HEK293 (cell line): Measurements from ENCODE around the gene STIP1.
A peak's percentile ranks its signal among the peaks of the same experiment; 100 is the strongest.

Source experiments
- CTCF ChIA-PET: fragments of 350-600 bp; formaldehyde crosslinking; extraction: SDS; loops from one replicate; lab custom pipeline; 2021; ENCODE audit warnings: antibody characterized with exemption; lab: Yijun Ruan, JAX
- POLR2A ChIA-PET: fragments of 300-600 bp; formaldehyde crosslinking; extraction: SDS; loops from one replicate; lab custom pipeline; 2020; ENCODE audit warnings: antibody characterized with exemption, inconsistent platforms; lab: Yijun Ruan, JAX
- H3K27ac ChIP-seq: fragments of 200-500 bp; sonication (Bioruptor generic); 2 replicates; pipeline ENCODE4 v1.5.1; 2014; ENCODE audit warnings: low read depth, low read length, control low read depth, inconsistent platforms; ENCODE audit errors: extremely low read depth
- H3K36me3 ChIP-seq, 2 experiments: fragments of 200-500 bp in 1 of 2; sonication (Bioruptor generic) in 1 of 2; 1 replicate in 1 of 2; 2 replicates in 1 of 2; pipeline ENCODE4 v1.5.1; 2014 to 2017; ENCODE audit warnings: inconsistent platforms in 2 of 2, low read length in 2 of 2; ENCODE audit not compliant: control insufficient read depth in 2 of 2, insufficient read depth in 1 of 2
- H3K4me1 ChIP-seq: fragments of 200-500 bp; sonication (Bioruptor generic); 2 replicates; pipeline ENCODE4 v1.5.1; 2014; ENCODE audit warnings: mild to moderate bottlenecking, low read length, inconsistent platforms; ENCODE audit not compliant: control insufficient read depth, insufficient read depth
- H3K4me3 ChIP-seq: 2 replicates; pipeline ENCODE4 v1.5.1; 2011; ENCODE audit warnings: low read depth, mild to moderate bottlenecking, control low read depth, low read length, moderate library complexity
- H3K9me3 ChIP-seq: fragments of 200-500 bp; sonication (Bioruptor generic); 2 replicates; pipeline ENCODE4 v1.5.1; 2014; ENCODE audit warnings: low read depth, low read length, inconsistent platforms; ENCODE audit not compliant: control insufficient read depth, insufficient read depth
- EGR2 ChIP-seq: fragments of 450-650 bp; formaldehyde crosslinking; IDR thresholded peaks from 2 replicates; pipeline ENCODE4 v1.5.1; 2016; ENCODE audit warnings: low read depth, missing biosample characterization, missing genetic modification characterization
- GFI1B ChIP-seq: fragments of 450-650 bp; formaldehyde crosslinking; IDR thresholded peaks from 2 replicates; pipeline ENCODE4 v1.5.1; 2016; ENCODE audit warnings: missing biosample characterization, missing genetic modification characterization
- KLF16 ChIP-seq: fragments of 450-650 bp; formaldehyde crosslinking; IDR thresholded peaks from 2 replicates; pipeline ENCODE4 v1.5.1; 2017; ENCODE audit warnings: missing biosample characterization, missing genetic modification characterization
- SALL2 ChIP-seq: fragments of 450-650 bp; formaldehyde crosslinking; IDR thresholded peaks from 2 replicates; pipeline ENCODE4 v1.5.0; 2017; ENCODE audit warnings: missing biosample characterization, mild to moderate bottlenecking, missing genetic modification characterization, borderline replicate concordance
- WT1 ChIP-seq: fragments of 450-650 bp; formaldehyde crosslinking; IDR thresholded peaks from 2 replicates; pipeline ENCODE4 v1.5.1; 2016; ENCODE audit warnings: missing biosample characterization, missing genetic modification characterization
- YY1 ChIP-seq: fragments of 450-650 bp; formaldehyde crosslinking; IDR thresholded peaks from 2 replicates; pipeline ENCODE4 v1.5.1; 2018; ENCODE audit warnings: missing biosample characterization, missing genetic modification characterization
- ZBTB20 ChIP-seq: fragments of 450-650 bp; formaldehyde crosslinking; IDR thresholded peaks from 2 replicates; pipeline ENCODE4 v1.5.1; 2016; ENCODE audit warnings: missing biosample characterization, missing genetic modification characterization
- ZFP37 ChIP-seq: fragments of 450-650 bp; formaldehyde crosslinking; IDR thresholded peaks from 2 replicates; pipeline ENCODE4 v1.5.1; 2016; ENCODE audit warnings: missing biosample characterization, missing genetic modification characterization
- ZIC2 ChIP-seq: fragments of 450-650 bp; formaldehyde crosslinking; IDR thresholded peaks from 2 replicates; pipeline ENCODE4 v1.5.1; 2016; ENCODE audit warnings: missing biosample characterization, missing genetic modification characterization
- ZNF10 ChIP-seq: fragments of 450-650 bp; formaldehyde crosslinking; IDR thresholded peaks from 2 replicates; pipeline ENCODE4 v1.5.1; 2017; ENCODE audit warnings: missing biosample characterization, missing genetic modification characterization
- ZNF169 ChIP-seq: fragments of 450-650 bp; formaldehyde crosslinking; IDR thresholded peaks from 2 replicates; pipeline ENCODE4 v1.5.1; 2016; ENCODE audit warnings: missing biosample characterization, missing genetic modification characterization
- ZNF174 ChIP-seq: fragments of 450-650 bp; formaldehyde crosslinking; IDR thresholded peaks from 2 replicates; pipeline ENCODE4 v1.5.0; 2017; ENCODE audit warnings: missing biosample characterization, mild to moderate bottlenecking, missing genetic modification characterization
- ZNF2 ChIP-seq: fragments of 450-650 bp; formaldehyde crosslinking; IDR thresholded peaks from 2 replicates; pipeline ENCODE4 v1.5.1; 2016; ENCODE audit warnings: missing biosample characterization, missing genetic modification characterization
- ZNF274 ChIP-seq, 2 experiments: fragments of 200-500 bp in 1 of 2; fragments of 450-650 bp in 1 of 2; sonication (Bioruptor generic) in 1 of 2; formaldehyde crosslinking in 1 of 2; IDR thresholded peaks; 2 replicates each; pipeline versions ENCODE4 v1.5.1 to v1.6.1; 2014 to 2016; ENCODE audit warnings: borderline replicate concordance in 1 of 2, inconsistent platforms in 1 of 2, low read length in 1 of 2, missing biosample characterization in 1 of 2, missing genetic modification characterization in 1 of 2
- ZNF555 ChIP-seq: fragments of 450-650 bp; formaldehyde crosslinking; conservative IDR thresholded peaks from 2 replicates; pipeline ENCODE4 v1.5.1; 2017; ENCODE audit warnings: missing biosample characterization, mild to moderate bottlenecking, missing genetic modification characterization, inconsistent platforms
- ZNF600 ChIP-seq: fragments of 450-650 bp; formaldehyde crosslinking; IDR thresholded peaks from 2 replicates; pipeline ENCODE4 v1.5.1; 2016; ENCODE audit warnings: missing biosample characterization, missing genetic modification characterization
- ZNF654 ChIP-seq: fragments of 450-650 bp; formaldehyde crosslinking; IDR thresholded peaks from 2 replicates; pipeline ENCODE4 v1.5.1; 2016; ENCODE audit warnings: low read depth, missing biosample characterization, missing genetic modification characterization
- ZNF670 ChIP-seq: fragments of 450-650 bp; formaldehyde crosslinking; IDR thresholded peaks from 2 replicates; pipeline ENCODE4 v1.5.1; 2016; ENCODE audit warnings: missing biosample characterization, missing genetic modification characterization, low read depth
- ZNF677 ChIP-seq: fragments of 450-650 bp; IDR thresholded peaks from 2 replicates; pipeline ENCODE4 v1.5.0; 2018; ENCODE audit warnings: missing biosample characterization, mild to moderate bottlenecking, missing genetic modification characterization, moderate library complexity
- ZNF830 ChIP-seq: fragments of 450-650 bp; IDR thresholded peaks from 2 replicates; pipeline ENCODE4 v1.5.0; 2018; ENCODE audit warnings: missing biosample characterization, missing genetic modification characterization, low read depth, mild to moderate bottlenecking, moderate library complexity
- ZSCAN16 ChIP-seq: fragments of 450-650 bp; formaldehyde crosslinking; IDR thresholded peaks from 2 replicates; pipeline ENCODE4 v1.5.1; 2016; ENCODE audit warnings: missing biosample characterization, missing genetic modification characterization
- TF ChIP-seq, protein P1 (sequence below): fragments of 450-650 bp; formaldehyde crosslinking; IDR thresholded peaks from 2 replicates; pipeline ENCODE4 v1.5.1; 2016; ENCODE audit warnings: missing biosample characterization, missing genetic modification characterization
- TF ChIP-seq, protein P2 (sequence below): fragments of 450-650 bp; formaldehyde crosslinking; IDR thresholded peaks from 2 replicates; pipeline ENCODE4 v1.5.1; 2016; ENCODE audit warnings: missing biosample characterization, missing genetic modification characterization
- TF ChIP-seq, protein P3 (sequence below): fragments of 450-650 bp; formaldehyde crosslinking; IDR thresholded peaks from 2 replicates; pipeline ENCODE4 v1.5.1; 2016; ENCODE audit warnings: missing biosample characterization, missing genetic modification characterization
- TF ChIP-seq, protein P4 (sequence below): fragments of 450-650 bp; formaldehyde crosslinking; IDR thresholded peaks from 2 replicates; pipeline ENCODE4 v1.5.1; 2016; ENCODE audit warnings: missing biosample characterization, missing genetic modification characterization

The STIP1 gene

DNA sequence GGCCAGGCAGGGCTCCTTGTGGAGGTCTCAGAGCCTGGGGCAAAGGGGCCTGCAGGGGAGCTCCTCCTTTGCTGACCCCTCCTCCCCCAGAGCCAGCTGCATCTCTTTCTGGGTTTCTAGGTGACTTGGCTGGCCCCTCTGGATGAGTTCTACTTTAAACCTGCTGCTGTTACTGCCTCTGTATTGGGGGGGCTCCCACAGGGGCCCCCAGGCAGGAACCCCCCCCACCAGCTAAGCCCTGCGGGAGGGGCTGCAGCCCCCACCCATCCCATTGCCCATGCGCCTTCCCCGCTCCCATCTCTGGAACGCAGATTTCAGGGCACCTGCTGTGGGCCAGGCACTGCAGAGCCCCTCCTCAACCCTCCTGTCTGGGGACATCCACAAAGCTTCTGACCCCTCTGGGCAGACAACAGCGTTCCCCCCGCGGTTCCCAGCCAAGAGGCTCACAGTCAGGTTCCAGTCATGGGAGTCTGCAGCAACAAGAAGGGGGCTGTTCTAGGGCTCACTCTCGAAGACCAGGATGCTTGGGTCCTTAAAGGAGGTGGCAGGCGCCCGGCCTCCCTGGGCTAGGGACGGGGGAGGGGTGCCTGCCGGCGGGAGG lies 64.5 kb downstream of the STIP1 start (continued):
- TF ChIP-seq ZBTB20 (tag by site-specific recombination) (peak; percentile 69), EGR2 (tag by site-specific recombination) (no peak), WT1 (tag by site-specific recombination) (peak; percentile 39; the same call in 1 of the 2 replicates), ZIC2 (tag by site-specific recombination) (peak; percentile 77), ZNF174 (tag by site-specific recombination) (no peak), ZFP37 (tag by site-specific recombination) (no peak)
- TF ChIP-seq, protein P1, sequence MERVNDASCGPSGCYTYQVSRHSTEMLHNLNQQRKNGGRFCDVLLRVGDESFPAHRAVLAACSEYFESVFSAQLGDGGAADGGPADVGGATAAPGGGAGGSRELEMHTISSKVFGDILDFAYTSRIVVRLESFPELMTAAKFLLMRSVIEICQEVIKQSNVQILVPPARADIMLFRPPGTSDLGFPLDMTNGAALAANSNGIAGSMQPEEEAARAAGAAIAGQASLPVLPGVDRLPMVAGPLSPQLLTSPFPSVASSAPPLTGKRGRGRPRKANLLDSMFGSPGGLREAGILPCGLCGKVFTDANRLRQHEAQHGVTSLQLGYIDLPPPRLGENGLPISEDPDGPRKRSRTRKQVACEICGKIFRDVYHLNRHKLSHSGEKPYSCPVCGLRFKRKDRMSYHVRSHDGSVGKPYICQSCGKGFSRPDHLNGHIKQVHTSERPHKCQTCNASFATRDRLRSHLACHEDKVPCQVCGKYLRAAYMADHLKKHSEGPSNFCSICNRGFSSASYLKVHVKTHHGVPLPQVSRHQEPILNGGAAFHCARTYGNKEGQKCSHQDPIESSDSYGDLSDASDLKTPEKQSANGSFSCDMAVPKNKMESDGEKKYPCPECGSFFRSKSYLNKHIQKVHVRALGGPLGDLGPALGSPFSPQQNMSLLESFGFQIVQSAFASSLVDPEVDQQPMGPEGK (tag by site-specific recombination) = peak; percentile 59
- TF ChIP-seq, protein P2, sequence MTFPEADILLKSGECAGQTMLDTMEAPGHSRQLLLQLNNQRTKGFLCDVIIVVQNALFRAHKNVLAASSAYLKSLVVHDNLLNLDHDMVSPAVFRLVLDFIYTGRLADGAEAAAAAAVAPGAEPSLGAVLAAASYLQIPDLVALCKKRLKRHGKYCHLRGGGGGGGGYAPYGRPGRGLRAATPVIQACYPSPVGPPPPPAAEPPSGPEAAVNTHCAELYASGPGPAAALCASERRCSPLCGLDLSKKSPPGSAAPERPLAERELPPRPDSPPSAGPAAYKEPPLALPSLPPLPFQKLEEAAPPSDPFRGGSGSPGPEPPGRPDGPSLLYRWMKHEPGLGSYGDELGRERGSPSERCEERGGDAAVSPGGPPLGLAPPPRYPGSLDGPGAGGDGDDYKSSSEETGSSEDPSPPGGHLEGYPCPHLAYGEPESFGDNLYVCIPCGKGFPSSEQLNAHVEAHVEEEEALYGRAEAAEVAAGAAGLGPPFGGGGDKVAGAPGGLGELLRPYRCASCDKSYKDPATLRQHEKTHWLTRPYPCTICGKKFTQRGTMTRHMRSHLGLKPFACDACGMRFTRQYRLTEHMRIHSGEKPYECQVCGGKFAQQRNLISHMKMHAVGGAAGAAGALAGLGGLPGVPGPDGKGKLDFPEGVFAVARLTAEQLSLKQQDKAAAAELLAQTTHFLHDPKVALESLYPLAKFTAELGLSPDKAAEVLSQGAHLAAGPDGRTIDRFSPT (tag by site-specific recombination) = peak; percentile 58; the same call in 1 of the 2 replicates

DNA sequence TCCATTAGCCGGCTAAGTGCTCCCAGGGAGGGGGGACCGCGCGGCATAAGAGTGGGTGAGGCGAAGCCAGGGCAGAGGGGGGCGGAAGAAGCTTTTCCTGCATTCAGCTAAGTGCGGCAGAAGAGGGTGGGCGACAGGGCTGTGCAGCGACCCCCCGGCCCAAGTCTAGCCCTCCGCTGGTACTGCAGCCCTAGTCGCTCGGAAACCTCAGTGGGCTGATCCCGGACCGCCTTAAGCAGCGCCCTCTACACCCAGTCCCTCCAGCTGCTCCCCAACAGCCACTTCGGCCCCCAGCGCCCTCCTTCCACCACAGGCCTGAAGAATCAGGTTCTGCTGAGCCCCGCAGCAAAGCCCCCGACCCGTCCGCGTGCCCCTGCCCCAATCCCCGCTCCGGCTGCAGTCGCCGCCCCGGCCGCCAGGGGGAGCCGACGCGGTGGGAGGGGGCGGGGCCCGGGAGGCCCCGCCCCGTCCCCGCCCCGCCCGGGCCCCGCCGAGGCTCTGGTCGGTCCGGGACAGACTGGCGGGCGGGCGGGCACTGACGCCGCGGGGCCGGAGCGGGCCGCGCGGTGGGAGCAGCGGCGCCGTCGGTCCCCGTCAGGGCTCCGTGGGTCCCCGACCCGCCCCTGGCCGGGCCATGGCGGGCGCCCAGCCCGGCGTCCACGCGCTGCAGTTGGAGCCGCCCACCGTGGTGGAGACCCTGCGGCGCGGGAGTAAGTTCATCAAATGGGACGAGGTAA lies 65.2 kb downstream of the STIP1 start, which contains the start of gene PLCB3:
TSS of gene PLCB3 (plus strand) at position 515 of the 737 bp plus-strand sequence. CDS start at position 635, 120 bp downstream.
- POLR2A ChIA-PET = interaction anchor here (1.2 to 4.2 kb wide), 5 partner anchors 10 to 67 kb away, joined by 4 to 52 read pairs (median 7); partner anchors contain the start of genes FKBP2, NUDT22 and PRDX5
- peak within 1 kb of the TSS; percentile 3; the same call in 1 of the 2 replicates for H3K27ac ChIP-seq
- peaks cover 0 to 22% of the 10 kb centered on the region in 2 experiments; a peak in 1 of 3 replicates for H3K36me3 ChIP-seq
- peak within 1 kb of the TSS; percentile 48 for H3K4me3 ChIP-seq
- CTCF ChIA-PET = interaction anchor here (0.6 to 3.6 kb wide), 26 partner anchors 8 to 227 kb away, joined by 3 to 48 read pairs (median 4); partner anchors contain the start of genes BAD, CATSPERZ and FKBP2
- peaks cover 10% of the 10 kb centered on the region for H3K4me1 ChIP-seq
- no peaks in the 10 kb centered on the region for H3K9me3 ChIP-seq
- no peak for TF ChIP-seq ZNF670
- no peak for TF ChIP-seq SALL2
- TF ChIP-seq ZNF274 (IDR thresholded peaks at IDR 0.05; ENCODE audit: low read length) = no peak
- no peak for TF ChIP-seq ZNF274 (tag by site-specific recombination; IDR thresholded peaks at IDR 0.05; ENCODE audit: borderline replicate concordance)
- TF ChIP-seq ZNF830 (tag by site-specific recombination) = no peak
- TF ChIP-seq KLF16 (tag by site-specific recombination) = no peak
- TF ChIP-seq YY1 (tag by site-specific recombination) = no peak
- TF ChIP-seq, protein P3, sequence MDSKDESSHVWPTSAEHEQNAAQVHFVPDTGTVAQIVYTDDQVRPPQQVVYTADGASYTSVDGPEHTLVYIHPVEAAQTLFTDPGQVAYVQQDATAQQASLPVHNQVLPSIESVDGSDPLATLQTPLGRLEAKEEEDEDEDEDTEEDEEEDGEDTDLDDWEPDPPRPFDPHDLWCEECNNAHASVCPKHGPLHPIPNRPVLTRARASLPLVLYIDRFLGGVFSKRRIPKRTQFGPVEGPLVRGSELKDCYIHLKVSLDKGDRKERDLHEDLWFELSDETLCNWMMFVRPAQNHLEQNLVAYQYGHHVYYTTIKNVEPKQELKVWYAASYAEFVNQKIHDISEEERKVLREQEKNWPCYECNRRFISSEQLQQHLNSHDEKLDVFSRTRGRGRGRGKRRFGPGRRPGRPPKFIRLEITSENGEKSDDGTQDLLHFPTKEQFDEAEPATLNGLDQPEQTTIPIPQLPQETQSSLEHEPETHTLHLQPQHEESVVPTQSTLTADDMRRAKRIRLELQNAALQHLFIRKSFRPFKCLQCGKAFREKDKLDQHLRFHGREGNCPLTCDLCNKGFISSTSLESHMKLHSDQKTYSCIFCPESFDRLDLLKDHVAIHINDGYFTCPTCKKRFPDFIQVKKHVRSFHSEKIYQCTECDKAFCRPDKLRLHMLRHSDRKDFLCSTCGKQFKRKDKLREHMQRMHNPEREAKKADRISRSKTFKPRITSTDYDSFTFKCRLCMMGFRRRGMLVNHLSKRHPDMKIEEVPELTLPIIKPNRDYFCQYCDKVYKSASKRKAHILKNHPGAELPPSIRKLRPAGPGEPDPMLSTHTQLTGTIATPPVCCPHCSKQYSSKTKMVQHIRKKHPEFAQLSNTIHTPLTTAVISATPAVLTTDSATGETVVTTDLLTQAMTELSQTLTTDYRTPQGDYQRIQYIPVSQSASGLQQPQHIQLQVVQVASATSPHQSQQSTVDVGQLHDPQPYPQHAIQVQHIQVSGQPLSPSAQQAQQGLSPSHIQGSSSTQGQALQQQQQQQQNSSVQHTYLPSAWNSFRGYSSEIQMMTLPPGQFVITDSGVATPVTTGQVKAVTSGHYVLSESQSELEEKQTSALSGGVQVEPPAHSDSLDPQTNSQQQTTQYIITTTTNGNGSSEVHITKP = peak; percentile 92
- no peak for TF ChIP-seq GFI1B (tag by site-specific recombination)
- no peak for TF ChIP-seq ZNF654 (tag by site-specific recombination)
- TF ChIP-seq ZNF677 = no peak
- no peak for TF ChIP-seq ZSCAN16
- 0 out of 2 replicates have a peak, but pooled peaks have one; percentile 11 for TF ChIP-seq ZNF600 (tag by site-specific recombination)
- TF ChIP-seq ZNF2 (tag by site-specific recombination) = no peak
- TF ChIP-seq ZNF10 = no peak
- TF ChIP-seq ZNF169 = no peak
- TF ChIP-seq ZNF555 = no peak
- TF ChIP-seq ZFP37 (tag by site-specific recombination) = no peak
- TF ChIP-seq, protein P4, sequence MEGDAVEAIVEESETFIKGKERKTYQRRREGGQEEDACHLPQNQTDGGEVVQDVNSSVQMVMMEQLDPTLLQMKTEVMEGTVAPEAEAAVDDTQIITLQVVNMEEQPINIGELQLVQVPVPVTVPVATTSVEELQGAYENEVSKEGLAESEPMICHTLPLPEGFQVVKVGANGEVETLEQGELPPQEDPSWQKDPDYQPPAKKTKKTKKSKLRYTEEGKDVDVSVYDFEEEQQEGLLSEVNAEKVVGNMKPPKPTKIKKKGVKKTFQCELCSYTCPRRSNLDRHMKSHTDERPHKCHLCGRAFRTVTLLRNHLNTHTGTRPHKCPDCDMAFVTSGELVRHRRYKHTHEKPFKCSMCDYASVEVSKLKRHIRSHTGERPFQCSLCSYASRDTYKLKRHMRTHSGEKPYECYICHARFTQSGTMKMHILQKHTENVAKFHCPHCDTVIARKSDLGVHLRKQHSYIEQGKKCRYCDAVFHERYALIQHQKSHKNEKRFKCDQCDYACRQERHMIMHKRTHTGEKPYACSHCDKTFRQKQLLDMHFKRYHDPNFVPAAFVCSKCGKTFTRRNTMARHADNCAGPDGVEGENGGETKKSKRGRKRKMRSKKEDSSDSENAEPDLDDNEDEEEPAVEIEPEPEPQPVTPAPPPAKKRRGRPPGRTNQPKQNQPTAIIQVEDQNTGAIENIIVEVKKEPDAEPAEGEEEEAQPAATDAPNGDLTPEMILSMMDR = peak; percentile 94
